ENCODE data around the gene EPHB1.
"Not testable (repeated sequence)": the region's sequence is repeated elsewhere in the genome, so short reads cannot be mapped to it uniquely, and the experiment has no call there.

The EPHB1 gene

GRCh38 chr3:135034291-135034768 lies 239.3 kb downstream of the EPHB1 start:
- H3K9ac ChIP-seq (ENCODE audit: insufficient read length): no peak overlapping the region
- no peaks in the 10 kb centered on the region for H3K36me3 ChIP-seq (ENCODE audit: insufficient read depth, low read length)
- H3K9me3 ChIP-seq (ENCODE audit: low read depth, low read length): no peaks in the 10 kb centered on the region
- no peak for DNase-seq (ENCODE audit: low read depth, low spot score)
- no peak overlapping the region for H3K27ac ChIP-seq
- TF ChIP-seq POLR2AphosphoS5 (IDR thresholded peaks at IDR 0.05; ENCODE audit: borderline replicate concordance, low read depth, low read length): no peak
- TF ChIP-seq FOXP2 (optimal IDR thresholded peaks at IDR 0.05; ENCODE audit: control extremely low read depth, extremely low read length, insufficient read depth): no peak
- TF ChIP-seq EZH2 (IDR thresholded peaks at IDR 0.05): no peak
- no peak overlapping the region for H3K4me3 ChIP-seq

- no peak overlapping the region for H3K27ac ChIP-seq
These were observed 239.9 kb downstream of the EPHB1 start for GRCh38 chr3:135034891-135035440.

GRCh38 chr3:135038186-135038585 lies 243.1 kb downstream of the EPHB1 start:
- Histone ChIP-seq H3K9me3 (ENCODE audit: low read depth, low read length) (no peaks in the 10 kb centered on the region), H3K36me3 (ENCODE audit: insufficient read depth, low read length) (no peaks in the 10 kb centered on the region), H3K27ac (no peak overlapping the region), H3K9ac (ENCODE audit: insufficient read length) (no peak overlapping the region), H3K4me3 (no peak overlapping the region)
- TF ChIP-seq EZH2 (IDR thresholded peaks at IDR 0.05) (no peak), FOXP2 (optimal IDR thresholded peaks at IDR 0.05; ENCODE audit: control extremely low read depth, extremely low read length, insufficient read depth) (no peak), POLR2AphosphoS5 (IDR thresholded peaks at IDR 0.05; ENCODE audit: borderline replicate concordance, low read depth, low read length) (no peak)
- no peak for DNase-seq (ENCODE audit: low read depth, low spot score)

More at GRCh38 chr3:135034891-135035440, 239.9 kb downstream of the EPHB1 start:
- TF ChIP-seq FOXP2 (optimal IDR thresholded peaks at IDR 0.05; ENCODE audit: control extremely low read depth, extremely low read length, insufficient read depth): no peak
- TF ChIP-seq EZH2 (IDR thresholded peaks at IDR 0.05): no peak
- no peak for TF ChIP-seq POLR2AphosphoS5 (IDR thresholded peaks at IDR 0.05; ENCODE audit: borderline replicate concordance, low read depth, low read length)
- Histone ChIP-seq H3K9me3 (ENCODE audit: low read depth, low read length) (no peaks in the 10 kb centered on the region), H3K36me3 (ENCODE audit: insufficient read depth, low read length) (no peaks in the 10 kb centered on the region), H3K9ac (ENCODE audit: insufficient read length) (no peak overlapping the region), H3K4me3 (no peak overlapping the region)
- no peak for DNase-seq (ENCODE audit: low read depth, low spot score)

- DNase-seq (ENCODE audit: low read depth, low spot score); H3K9me3 ChIP-seq (ENCODE audit: low read depth, low read length); H3K4me3 ChIP-seq; H3K27ac ChIP-seq; H3K36me3 ChIP-seq (ENCODE audit: insufficient read depth, low read length); H3K9ac ChIP-seq (ENCODE audit: insufficient read length): not testable (repeated sequence)
These were observed 244.5 kb downstream of the EPHB1 start for GRCh38 chr3:135039536-135039935.

- Histone ChIP-seq H3K36me3 (ENCODE audit: insufficient read depth, low read length) (no peaks in the 10 kb centered on the region), H3K9me3 (ENCODE audit: low read depth, low read length) (no peaks in the 10 kb centered on the region), H3K4me3 (no peak overlapping the region), H3K27ac (no peak overlapping the region), H3K9ac (ENCODE audit: insufficient read length) (no peak overlapping the region)
- no peak for DNase-seq (ENCODE audit: low read depth, low spot score)
- TF ChIP-seq POLR2AphosphoS5 (IDR thresholded peaks at IDR 0.05; ENCODE audit: borderline replicate concordance, low read depth, low read length) (no peak), FOXP2 (optimal IDR thresholded peaks at IDR 0.05; ENCODE audit: control extremely low read depth, extremely low read length, insufficient read depth) (no peak), EZH2 (IDR thresholded peaks at IDR 0.05) (no peak)
These were observed 245.5 kb downstream of the EPHB1 start for GRCh38 chr3:135040321-135041240.

GRCh38 chr3:135041601-135042000 lies 246.5 kb downstream of the EPHB1 start:
- no peak overlapping the region for H3K27ac ChIP-seq
- TF ChIP-seq FOXP2 (optimal IDR thresholded peaks at IDR 0.05; ENCODE audit: control extremely low read depth, extremely low read length, insufficient read depth): no peak
- H3K4me3 ChIP-seq: no peak overlapping the region
- H3K36me3 ChIP-seq (ENCODE audit: insufficient read depth, low read length): no peaks in the 10 kb centered on the region
- no peak overlapping the region for H3K9ac ChIP-seq (ENCODE audit: insufficient read length)
- H3K9me3 ChIP-seq (ENCODE audit: low read depth, low read length): no peaks in the 10 kb centered on the region
- DNase-seq (ENCODE audit: low read depth, low spot score): no peak

GRCh38 chr3:135047061-135047460 lies 252.0 kb downstream of the EPHB1 start:
- no peak overlapping the region for H3K4me3 ChIP-seq
- no peak overlapping the region for H3K27ac ChIP-seq
- no peaks in the 10 kb centered on the region for H3K9me3 ChIP-seq (ENCODE audit: low read depth, low read length)
- no peak for TF ChIP-seq FOXP2 (optimal IDR thresholded peaks at IDR 0.05; ENCODE audit: control extremely low read depth, extremely low read length, insufficient read depth)
- TF ChIP-seq POLR2AphosphoS5 (IDR thresholded peaks at IDR 0.05; ENCODE audit: borderline replicate concordance, low read depth, low read length): no peak
- TF ChIP-seq EZH2 (IDR thresholded peaks at IDR 0.05): no peak
- H3K36me3 ChIP-seq (ENCODE audit: insufficient read depth, low read length): no peaks in the 10 kb centered on the region
- no peak overlapping the region for H3K9ac ChIP-seq (ENCODE audit: insufficient read length)
- no peak for DNase-seq (ENCODE audit: low read depth, low spot score)

- no peak for DNase-seq (ENCODE audit: low read depth, low spot score)
- Histone ChIP-seq H3K27ac (no peak overlapping the region), H3K36me3 (ENCODE audit: insufficient read depth, low read length) (no peaks in the 10 kb centered on the region), H3K9me3 (ENCODE audit: low read depth, low read length) (no peaks in the 10 kb centered on the region), H3K4me3 (no peak overlapping the region), H3K9ac (ENCODE audit: insufficient read length) (no peak overlapping the region)
- no peak for TF ChIP-seq FOXP2 (optimal IDR thresholded peaks at IDR 0.05; ENCODE audit: control extremely low read depth, extremely low read length, insufficient read depth)
- no peak for TF ChIP-seq EZH2 (IDR thresholded peaks at IDR 0.05)
- no peak for TF ChIP-seq POLR2AphosphoS5 (IDR thresholded peaks at IDR 0.05; ENCODE audit: borderline replicate concordance, low read depth, low read length)
These were observed 255.5 kb downstream of the EPHB1 start for GRCh38 chr3:135050536-135050935.
